ENCODE results near the gene SGCA. TPM values are rescaled to one million over a fixed set of nuclear protein-coding genes. Genes with fewer than 3 reads are reported as not detected.

SGCA gene
- total and polyA plus RNA-seq, 2 of the 13 experiments (the other 11 are each of a cell fraction or from before 2014, with no cell fraction given), result not detected

- intact Hi-C loops (cut with micrococcal nuclease; ENCODE audit: unreplicated experiment), result no loop called here
- in situ Hi-C loops (cut with HindIII; ENCODE audit: extremely low pct_ligation_motif_present, low pct_unique_long_range_greater_than_20kb), result no loop called here
- no peak for DNase-seq (ENCODE audit: low spot score)
- 89% methylated on average over 15 of the region's 16 CpGs for whole genome bisulfite sequencing (ENCODE audit: low lambda C conversion rate)
- Histone ChIP-seq H4K20me1 (ENCODE audit: insufficient read depth, low read length) (peaks cover 17% of the 10 kb centered on the region; the same call in 1 of the 2 replicates), H3K27ac (ENCODE audit: extremely low read length, insufficient read depth, low read length) (peak overlapping the region; percentile 11), H3K4me3 (replicated peaks in 1 of 3; ENCODE audit: insufficient read depth in 1 of 3, low read depth in 2 of 3, low read length in 3 of 3) (no peak overlapping the region), H3K9ac (ENCODE audit: insufficient read depth, low read depth, low read length) (no peak overlapping the region), H2AFZ (ENCODE audit: low read length) (no peak overlapping the region), H3K9me3 (ENCODE audit: low read length) (no peaks in the 10 kb centered on the region), H3K4me1 (ENCODE audit: insufficient read depth, low read length) (peaks cover 47% of the 10 kb centered on the region), H3K4me2 (ENCODE audit: low read depth, low read length) (no peak overlapping the region; the same call in 1 of the 2 replicates), H3K79me2 (ENCODE audit: insufficient read depth, low read length) (peaks cover 25% of the 10 kb centered on the region), H3K36me3 (replicated peaks in 1 of 2; ENCODE audit: control insufficient read depth in 1 of 2, insufficient read depth in 2 of 2, low read length in 2 of 2) (peaks cover 35 to 50% of the 10 kb centered on the region in 2 experiments), H3K27me3 (ENCODE audit: control insufficient read depth in 1 of 2, insufficient read depth in 2 of 2, low read length in 2 of 2) (no peaks in the 10 kb centered on the region)
- no peak for FAIRE-seq
- BruUV-seq (replicated peaks), result no TSS peak
- TF ChIP-seq ZFX (CRISPR knock-in tag; IDR thresholded peaks at IDR 0.05; ENCODE audit: low read depth) (0 out of 2 replicates have a peak, but pooled peaks have one; percentile 20), TFDP2 (CRISPR knock-in tag; IDR thresholded peaks at IDR 0.05) (no peak), FOSL2 (CRISPR knock-in tag; IDR thresholded peaks at IDR 0.05) (0 out of 2 replicates have a peak, but pooled peaks have one; percentile 16), E2F2 (CRISPR knock-in tag; IDR thresholded peaks at IDR 0.05; ENCODE audit: borderline replicate concordance) (no peak), ZNF687 (CRISPR knock-in tag; IDR thresholded peaks at IDR 0.05) (peak; percentile 50; the same call in 1 of the 2 replicates)
- no peak for ATAC-seq
- ChIA-PET CTCF (ENCODE audit: low intra/inter-chr PET ratio, low total read pairs) (no interaction called here), POLR2A (no interaction called here)
These were observed 20.8 kb upstream of the SGCA start for GRCh38 chr17:50144845-50145531.
